Testis (tissue), 2 donors: ENCODE data around the gene TBX4.

Source experiments
- POLR2A ChIP-seq: fragments of 450-650 bp; IDR thresholded peaks from one replicate; pipeline ENCODE4 v1.6.1; 2017; ENCODE audit warnings: antibody characterized with exemption, mild to moderate bottlenecking, moderate library complexity
- TF ChIP-seq, protein P1 (sequence below), 3 experiments: fragments of 450-650 bp in 2 of 3; fragments of 200-600 bp in 1 of 3; sonication (generic) in 1 of 3; IDR thresholded peaks; one replicate each; pipeline ENCODE4 v1.5.1; 2016 to 2019; ENCODE audit warnings: antibody characterized with exemption in 3 of 3, mild to moderate bottlenecking in 2 of 3, moderate library complexity in 1 of 3

- TF ChIP-seq, protein P1, sequence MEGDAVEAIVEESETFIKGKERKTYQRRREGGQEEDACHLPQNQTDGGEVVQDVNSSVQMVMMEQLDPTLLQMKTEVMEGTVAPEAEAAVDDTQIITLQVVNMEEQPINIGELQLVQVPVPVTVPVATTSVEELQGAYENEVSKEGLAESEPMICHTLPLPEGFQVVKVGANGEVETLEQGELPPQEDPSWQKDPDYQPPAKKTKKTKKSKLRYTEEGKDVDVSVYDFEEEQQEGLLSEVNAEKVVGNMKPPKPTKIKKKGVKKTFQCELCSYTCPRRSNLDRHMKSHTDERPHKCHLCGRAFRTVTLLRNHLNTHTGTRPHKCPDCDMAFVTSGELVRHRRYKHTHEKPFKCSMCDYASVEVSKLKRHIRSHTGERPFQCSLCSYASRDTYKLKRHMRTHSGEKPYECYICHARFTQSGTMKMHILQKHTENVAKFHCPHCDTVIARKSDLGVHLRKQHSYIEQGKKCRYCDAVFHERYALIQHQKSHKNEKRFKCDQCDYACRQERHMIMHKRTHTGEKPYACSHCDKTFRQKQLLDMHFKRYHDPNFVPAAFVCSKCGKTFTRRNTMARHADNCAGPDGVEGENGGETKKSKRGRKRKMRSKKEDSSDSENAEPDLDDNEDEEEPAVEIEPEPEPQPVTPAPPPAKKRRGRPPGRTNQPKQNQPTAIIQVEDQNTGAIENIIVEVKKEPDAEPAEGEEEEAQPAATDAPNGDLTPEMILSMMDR (IDR thresholded peaks at IDR 0.05): no peak
- no peak for TF ChIP-seq POLR2A
Observed at GRCh38 chr17:61429274-61429673, 22.9 kb upstream of the TBX4 start.
